ENCODE data around the gene TUBB4A. TPM values are rescaled to one million over a fixed set of nuclear protein-coding genes. Genes with fewer than 3 reads are reported as not detected.

The TUBB4A gene
- total and polyA plus RNA-seq, 9 of the 15 experiments (the other 6 are each of a cell fraction or from before 2014, with no cell fraction given) = 0.14 to 7.0 (median 0.75) TPM

- TF ChIP-seq REST (IDR thresholded peaks at IDR 0.05; ENCODE audit: borderline replicate concordance) (peak; percentile 95), REST (CRISPR knock-in tag; IDR thresholded peaks at IDR 0.05; ENCODE audit: low read depth) (peak; percentile 59; the same call in 1 of the 2 replicates), NFATC3 (IDR thresholded peaks at IDR 0.05) (no peak), MEF2A (IDR thresholded peaks at IDR 0.05; ENCODE audit: control insufficient read depth, low read depth, low read length) (no peak), NR4A1 (CRISPR knock-in tag; IDR thresholded peaks at IDR 0.05) (peak; percentile 7; the same call in 1 of the 2 replicates), NR4A1 (tag; IDR thresholded peaks at IDR 0.05) (peak; percentile 29; the same call in 1 of the 2 replicates), BRD9 (IDR thresholded peaks at IDR 0.05; ENCODE audit: low read depth, partially characterized antibody) (peak; percentile 36), ZNF76 (CRISPR knock-in tag; IDR thresholded peaks at IDR 0.05; ENCODE audit: borderline replicate concordance) (0 out of 2 replicates have a peak, but pooled peaks have one; percentile 47), PTRF (tag; IDR thresholded peaks at IDR 0.05) (no peak), SRF (CRISPR knock-in tag; IDR thresholded peaks at IDR 0.05) (no peak), YY1 (IDR thresholded peaks at IDR 0.05; ENCODE audit: borderline replicate concordance in 1 of 3, control insufficient read depth in 1 of 3, extremely low read depth in 1 of 3, insufficient read depth in 3 of 3, insufficient read length in 1 of 3, insufficient replicate concordance in 2 of 3, low read depth in 1 of 3, low read length in 2 of 3) (peak in 2 of 3 experiments; percentile 38 to 51), MCM7 (IDR thresholded peaks at IDR 0.05) (no peak)
These were observed 14.7 kb upstream of the TUBB4A start (continued) for GRCh38 chr19:6516659-6517291.
